GM23338 (cell line): ENCODE results near the gene PLXNA2. TPM values are rescaled to one million over a fixed set of nuclear protein-coding genes. Genes with fewer than 3 reads are reported as not detected.
A peak's percentile ranks its signal among the peaks of the same experiment; 100 is the strongest.

Source experiments
- ATAC-seq: fragments of 200-7000 bp; cut with Tn5 transposase; 3 replicates; pipeline ENCODE4 v1.9.1; 2020
- DNase-seq: peaks from one replicate; pipeline ENCODE4 v3.0.0-alpha.2; 2015; ENCODE audit warnings: low spot score
- H2AFZ ChIP-seq: fragments of 200-600 bp; sonication (generic); 2 replicates; pipeline ENCODE4 v1.8.0; 2016; ENCODE audit warnings: antibody characterized with exemption, mild to moderate bottlenecking, moderate library complexity
- H3F3A ChIP-seq: fragments of 200-600 bp; sonication (generic); replicated peaks from 2 replicates; pipeline ENCODE4 v1.8.0; 2017; ENCODE audit warnings: antibody characterized with exemption, mixed run types, low read depth
- H3K27ac ChIP-seq: fragments of 200-600 bp; sonication (generic); 2 replicates; pipeline ENCODE4 v1.6.1; 2016; ENCODE audit warnings: low read depth
- H3K27me3 ChIP-seq: fragments of 200-600 bp; sonication (generic); 2 replicates; pipeline ENCODE4 v1.8.0; 2016; ENCODE audit warnings: mild to moderate bottlenecking, mixed run types, moderate library complexity; ENCODE audit not compliant: insufficient read depth
- H3K36me3 ChIP-seq: fragments of 200-600 bp; sonication (generic); 2 replicates; pipeline ENCODE4 v1.8.0; 2016; ENCODE audit warnings: mild to moderate bottlenecking; ENCODE audit not compliant: insufficient read depth
- H3K4me1 ChIP-seq: fragments of 200-600 bp; sonication (generic); 2 replicates; pipeline ENCODE4 v1.8.0; 2016; ENCODE audit warnings: mild to moderate bottlenecking, moderate library complexity; ENCODE audit not compliant: insufficient read depth
- H3K4me2 ChIP-seq: fragments of 200-600 bp; sonication (generic); 2 replicates; pipeline ENCODE4 v1.7.1; 2017; ENCODE audit warnings: mixed run types
- H3K4me3 ChIP-seq: fragments of 200-600 bp; sonication (generic); 2 replicates; pipeline ENCODE4 v1.6.1; 2016; ENCODE audit warnings: mixed run types
- H3K79me2 ChIP-seq: fragments of 200-600 bp; sonication (generic); replicated peaks from 2 replicates; pipeline ENCODE4 v1.8.0; 2017; ENCODE audit warnings: mild to moderate bottlenecking; ENCODE audit not compliant: insufficient read depth
- H3K9me2 ChIP-seq: fragments of 200-600 bp; sonication (generic); 2 replicates; pipeline ENCODE4 v1.8.0; 2017; ENCODE audit not compliant: insufficient read depth
- H4K20me1 ChIP-seq: fragments of 200-600 bp; sonication (generic); replicated peaks from 2 replicates; pipeline ENCODE4 v1.8.0; 2017; ENCODE audit warnings: mild to moderate bottlenecking; ENCODE audit not compliant: insufficient read depth
- H3K27ac Mint-ChIP-seq: 2 replicates; pipeline ENCODE4 v1.8.0; 2020; ENCODE audit warnings: inconsistent platforms, mild to moderate bottlenecking, moderate library complexity, mixed read lengths
- H3K27me3 Mint-ChIP-seq: 3 replicates; pipeline ENCODE4 v1.8.0; 2022; ENCODE audit warnings: low read depth, mild to moderate bottlenecking, moderate library complexity, mixed read lengths, inconsistent platforms; ENCODE audit not compliant: insufficient read depth, poor library complexity
- H3K36me3 Mint-ChIP-seq: 3 replicates; pipeline ENCODE4 v1.8.0; 2021; ENCODE audit warnings: low read depth, mild to moderate bottlenecking, inconsistent platforms, moderate library complexity, mixed read lengths
- H3K4me1 Mint-ChIP-seq: 3 replicates; pipeline ENCODE4 v1.8.0; 2020; ENCODE audit warnings: mild to moderate bottlenecking, inconsistent platforms, mixed read lengths
- H3K4me3 Mint-ChIP-seq: 3 replicates; pipeline ENCODE4 v1.8.0; 2021; ENCODE audit warnings: moderate library complexity, mild to moderate bottlenecking, inconsistent platforms, mixed read lengths
- H3K9me3 Mint-ChIP-seq: 3 replicates; pipeline ENCODE4 v1.8.0; 2020; ENCODE audit warnings: moderate library complexity, mild to moderate bottlenecking, inconsistent platforms, mixed read lengths
- CREB1 ChIP-seq: fragments of 250-450 bp; sonication (Bioruptor Pico); IDR thresholded peaks from 2 replicates; pipeline ENCODE4 v1.5.0; 2020; ENCODE audit warnings: low read depth, mild to moderate bottlenecking, moderate library complexity
- EZH2 ChIP-seq: fragments of 200-600 bp; sonication (generic); IDR thresholded peaks from one replicate; pipeline ENCODE4 v1.8.0; 2017; ENCODE audit warnings: antibody characterized with exemption, mild to moderate bottlenecking, low read depth; ENCODE audit not compliant: unreplicated experiment
- EZH2phosphoT487 ChIP-seq: fragments of 200-600 bp; sonication (generic); IDR thresholded peaks from one replicate; pipeline ENCODE4 v1.8.1; 2018; ENCODE audit warnings: antibody characterized with exemption; ENCODE audit not compliant: unreplicated experiment
- JUNB ChIP-seq: IDR thresholded peaks from one replicate; pipeline ENCODE4 v1.6.1; 2016; ENCODE audit warnings: antibody characterized with exemption; ENCODE audit not compliant: unreplicated experiment
- STAT1 ChIP-seq: IDR thresholded peaks from one replicate; pipeline ENCODE4 v1.6.1; 2016; ENCODE audit warnings: antibody characterized with exemption; ENCODE audit not compliant: unreplicated experiment
- ZNF114 ChIP-seq: fragments of 250-450 bp; sonication (Bioruptor Pico); IDR thresholded peaks from 2 replicates; pipeline ENCODE4 v1.5.0; 2020; ENCODE audit warnings: mild to moderate bottlenecking, moderate library complexity
- polyA plus RNA-seq: library from polyadenylated mRNA; unstranded; fragments of >200 nt; fragmentation: Nextera tagmentation; extraction: Ambion mirVana; gene quantifications from 2 replicates; pipeline ENCODE4 v1.2.1, GENCODE V29; 2016
- total RNA-seq: library from RNA; depleted of rRNA; stranded (reverse); fragments of >200 nt; shearing (Covaris generic); gene quantifications from 2 replicates; pipeline ENCODE4 v1.2.3, GENCODE V29; 2014
- TF ChIP-seq, protein P1 (sequence below): fragments of 250-450 bp; sonication (Bioruptor Pico); IDR thresholded peaks from 2 replicates; pipeline ENCODE4 v1.5.0; 2020; ENCODE audit warnings: mild to moderate bottlenecking, moderate library complexity
- TF ChIP-seq, protein P2 (sequence below): IDR thresholded peaks from 2 replicates; pipeline ENCODE4 v1.6.1; 2016; ENCODE audit warnings: antibody characterized with exemption

Gene PLXNA2
- total and polyA plus RNA-seq, 2 experiments from 2014 or later = 0.40 to 1.8 TPM

DNA sequence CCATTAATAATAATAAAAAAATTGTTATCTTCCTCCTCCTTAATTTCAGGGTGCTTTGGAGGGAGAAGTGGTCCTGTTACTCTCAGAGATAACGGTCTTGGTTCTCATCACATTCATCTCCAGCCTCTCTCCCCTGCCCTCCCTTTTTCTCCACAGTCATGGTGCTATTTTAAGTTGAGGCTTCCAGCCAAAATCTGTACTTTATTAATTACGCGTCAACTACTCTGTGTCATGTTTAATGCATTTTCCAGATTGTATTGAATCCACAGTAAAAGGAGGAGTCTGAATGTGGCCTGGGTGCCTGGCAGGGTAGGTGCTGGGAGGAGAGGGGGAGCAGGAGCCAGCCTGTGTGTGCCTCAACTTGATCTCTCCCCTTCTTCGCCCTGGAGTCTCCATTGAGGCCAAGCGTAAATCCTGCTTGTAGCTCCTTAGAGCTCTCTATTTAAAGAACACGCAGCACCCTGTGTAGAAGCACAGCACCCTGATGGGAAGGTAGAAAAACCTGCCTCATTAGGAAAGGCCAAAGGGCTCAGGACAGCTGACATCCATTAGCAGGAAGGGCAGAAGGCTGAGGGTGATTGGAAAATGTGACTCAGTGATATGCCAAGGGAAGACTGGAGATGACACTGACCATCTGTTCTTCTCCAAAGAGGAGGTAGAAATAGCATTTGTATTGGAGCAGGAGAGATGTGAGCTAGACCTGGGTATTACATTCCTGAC lies 82.4 kb downstream of the PLXNA2 start (continued):
- TF ChIP-seq, protein P1, sequence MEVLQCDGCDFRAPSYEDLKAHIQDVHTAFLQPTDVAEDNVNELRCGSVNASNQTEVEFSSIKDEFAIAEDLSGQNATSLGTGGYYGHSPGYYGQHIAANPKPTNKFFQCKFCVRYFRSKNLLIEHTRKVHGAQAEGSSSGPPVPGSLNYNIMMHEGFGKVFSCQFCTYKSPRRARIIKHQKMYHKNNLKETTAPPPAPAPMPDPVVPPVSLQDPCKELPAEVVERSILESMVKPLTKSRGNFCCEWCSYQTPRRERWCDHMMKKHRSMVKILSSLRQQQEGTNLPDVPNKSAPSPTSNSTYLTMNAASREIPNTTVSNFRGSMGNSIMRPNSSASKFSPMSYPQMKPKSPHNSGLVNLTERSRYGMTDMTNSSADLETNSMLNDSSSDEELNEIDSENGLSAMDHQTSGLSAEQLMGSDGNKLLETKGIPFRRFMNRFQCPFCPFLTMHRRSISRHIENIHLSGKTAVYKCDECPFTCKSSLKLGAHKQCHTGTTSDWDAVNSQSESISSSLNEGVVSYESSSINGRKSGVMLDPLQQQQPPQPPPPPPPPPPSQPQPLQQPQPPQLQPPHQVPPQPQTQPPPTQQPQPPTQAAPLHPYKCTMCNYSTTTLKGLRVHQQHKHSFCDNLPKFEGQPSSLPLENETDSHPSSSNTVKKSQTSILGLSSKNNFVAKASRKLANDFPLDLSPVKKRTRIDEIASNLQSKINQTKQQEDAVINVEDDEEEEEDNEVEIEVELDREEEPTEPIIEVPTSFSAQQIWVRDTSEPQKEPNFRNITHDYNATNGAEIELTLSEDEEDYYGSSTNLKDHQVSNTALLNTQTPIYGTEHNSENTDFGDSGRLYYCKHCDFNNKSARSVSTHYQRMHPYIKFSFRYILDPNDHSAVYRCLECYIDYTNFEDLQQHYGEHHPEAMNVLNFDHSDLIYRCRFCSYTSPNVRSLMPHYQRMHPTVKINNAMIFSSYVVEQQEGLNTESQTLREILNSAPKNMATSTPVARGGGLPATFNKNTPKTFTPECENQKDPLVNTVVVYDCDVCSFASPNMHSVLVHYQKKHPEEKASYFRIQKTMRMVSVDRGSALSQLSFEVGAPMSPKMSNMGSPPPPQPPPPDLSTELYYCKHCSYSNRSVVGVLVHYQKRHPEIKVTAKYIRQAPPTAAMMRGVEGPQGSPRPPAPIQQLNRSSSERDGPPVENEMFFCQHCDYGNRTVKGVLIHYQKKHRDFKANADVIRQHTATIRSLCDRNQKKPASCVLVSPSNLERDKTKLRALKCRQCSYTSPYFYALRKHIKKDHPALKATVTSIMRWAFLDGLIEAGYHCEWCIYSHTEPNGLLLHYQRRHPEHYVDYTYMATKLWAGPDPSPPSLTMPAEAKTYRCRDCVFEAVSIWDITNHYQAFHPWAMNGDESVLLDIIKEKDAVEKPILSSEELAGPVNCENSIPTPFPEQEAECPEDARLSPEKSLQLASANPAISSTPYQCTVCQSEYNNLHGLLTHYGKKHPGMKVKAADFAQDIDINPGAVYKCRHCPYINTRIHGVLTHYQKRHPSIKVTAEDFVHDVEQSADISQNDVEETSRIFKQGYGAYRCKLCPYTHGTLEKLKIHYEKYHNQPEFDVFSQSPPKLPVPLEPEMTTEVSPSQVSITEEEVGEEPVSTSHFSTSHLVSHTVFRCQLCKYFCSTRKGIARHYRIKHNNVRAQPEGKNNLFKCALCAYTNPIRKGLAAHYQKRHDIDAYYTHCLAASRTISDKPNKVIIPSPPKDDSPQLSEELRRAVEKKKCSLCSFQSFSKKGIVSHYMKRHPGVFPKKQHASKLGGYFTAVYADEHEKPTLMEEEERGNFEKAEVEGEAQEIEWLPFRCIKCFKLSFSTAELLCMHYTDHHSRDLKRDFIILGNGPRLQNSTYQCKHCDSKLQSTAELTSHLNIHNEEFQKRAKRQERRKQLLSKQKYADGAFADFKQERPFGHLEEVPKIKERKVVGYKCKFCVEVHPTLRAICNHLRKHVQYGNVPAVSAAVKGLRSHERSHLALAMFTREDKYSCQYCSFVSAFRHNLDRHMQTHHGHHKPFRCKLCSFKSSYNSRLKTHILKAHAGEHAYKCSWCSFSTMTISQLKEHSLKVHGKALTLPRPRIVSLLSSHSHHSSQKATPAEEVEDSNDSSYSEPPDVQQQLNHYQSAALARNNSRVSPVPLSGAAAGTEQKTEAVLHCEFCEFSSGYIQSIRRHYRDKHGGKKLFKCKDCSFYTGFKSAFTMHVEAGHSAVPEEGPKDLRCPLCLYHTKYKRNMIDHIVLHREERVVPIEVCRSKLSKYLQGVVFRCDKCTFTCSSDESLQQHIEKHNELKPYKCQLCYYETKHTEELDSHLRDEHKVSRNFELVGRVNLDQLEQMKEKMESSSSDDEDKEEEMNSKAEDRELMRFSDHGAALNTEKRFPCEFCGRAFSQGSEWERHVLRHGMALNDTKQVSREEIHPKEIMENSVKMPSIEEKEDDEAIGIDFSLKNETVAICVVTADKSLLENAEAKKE (CRISPR knock-in tag) = no peak

DNA sequence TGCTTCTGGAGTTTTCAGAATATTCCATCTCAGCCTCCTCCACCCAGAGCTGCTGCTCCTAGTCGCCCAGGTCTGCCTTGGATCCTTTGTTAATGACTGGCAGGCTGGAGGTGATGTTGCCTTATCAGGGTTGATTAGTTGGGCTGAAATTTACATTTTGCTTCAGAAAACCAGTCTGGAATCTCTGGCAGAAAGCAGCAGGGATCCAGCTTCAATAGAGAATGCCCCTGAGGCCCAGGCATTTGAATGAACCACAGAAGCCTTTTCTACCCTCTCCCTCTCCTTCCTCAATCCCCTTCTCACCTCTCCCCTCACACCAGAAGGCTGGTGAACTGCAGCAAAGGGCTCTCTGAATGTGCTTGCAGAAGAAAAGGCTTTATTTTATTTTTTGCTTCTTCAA lies 83.2 kb downstream of the PLXNA2 start:
- no peak overlapping the region for H3K4me2 ChIP-seq
- no peak overlapping the region for H3K4me3 ChIP-seq
- H3K79me2 ChIP-seq = no peaks in the 10 kb centered on the region
- no peak overlapping the region for H3K27ac Mint-ChIP-seq
- no peak overlapping the region for H3K4me3 Mint-ChIP-seq
- ATAC-seq (peak; percentile 63), DNase-seq (peak; percentile 60)
- peaks cover 13% of the 10 kb centered on the region for H3K4me1 ChIP-seq
- no peaks in the 10 kb centered on the region for H3K9me2 ChIP-seq
- H3K27ac ChIP-seq = no peak overlapping the region
- TF ChIP-seq CREB1 (CRISPR knock-in tag) (no peak), ZNF114 (CRISPR knock-in tag) (no peak), JUNB (no peak), EZH2phosphoT487 (no peak), STAT1 (no peak), EZH2 (no peak)
- TF ChIP-seq, protein P2, sequence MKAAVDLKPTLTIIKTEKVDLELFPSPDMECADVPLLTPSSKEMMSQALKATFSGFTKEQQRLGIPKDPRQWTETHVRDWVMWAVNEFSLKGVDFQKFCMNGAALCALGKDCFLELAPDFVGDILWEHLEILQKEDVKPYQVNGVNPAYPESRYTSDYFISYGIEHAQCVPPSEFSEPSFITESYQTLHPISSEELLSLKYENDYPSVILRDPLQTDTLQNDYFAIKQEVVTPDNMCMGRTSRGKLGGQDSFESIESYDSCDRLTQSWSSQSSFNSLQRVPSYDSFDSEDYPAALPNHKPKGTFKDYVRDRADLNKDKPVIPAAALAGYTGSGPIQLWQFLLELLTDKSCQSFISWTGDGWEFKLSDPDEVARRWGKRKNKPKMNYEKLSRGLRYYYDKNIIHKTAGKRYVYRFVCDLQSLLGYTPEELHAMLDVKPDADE = no peak
- TF ChIP-seq, protein P1 (CRISPR knock-in tag) = no peak
- no peaks in the 10 kb centered on the region for H3K36me3 Mint-ChIP-seq
- no peak overlapping the region for H2AFZ ChIP-seq
- no peaks in the 10 kb centered on the region for H3K27me3 ChIP-seq
- no peaks in the 10 kb centered on the region for H3F3A ChIP-seq
- peaks cover 2% of the 10 kb centered on the region for H3K27me3 Mint-ChIP-seq
- no peaks in the 10 kb centered on the region; the same call in 1 of the 2 replicates for H3K36me3 ChIP-seq
- no peaks in the 10 kb centered on the region for H4K20me1 ChIP-seq
- peaks cover 58% of the 10 kb centered on the region for H3K4me1 Mint-ChIP-seq
- no peaks in the 10 kb centered on the region for H3K9me3 Mint-ChIP-seq
